Measurements from ENCODE around the gene DCAF12L1. TPM values are rescaled to one million over a fixed set of nuclear protein-coding genes. Genes with fewer than 3 reads are reported as not detected.

The DCAF12L1 gene
- total RNA-seq (2014; rRNA removed; shearing (Covaris generic)): 5.6 and 6.8 TPM in 2 replicates
- 3.2 and 3.8 TPM in 2 replicates for polyA plus RNA-seq (2016; fragmentation: Nextera tagmentation; extraction: Ambion mirVana)
- long read RNA-seq, partial matches to known transcripts: 0 of 1 reads
- long read RNA-seq, other reads (novel, unspliced or antisense): 0 of 1 reads

DNA sequence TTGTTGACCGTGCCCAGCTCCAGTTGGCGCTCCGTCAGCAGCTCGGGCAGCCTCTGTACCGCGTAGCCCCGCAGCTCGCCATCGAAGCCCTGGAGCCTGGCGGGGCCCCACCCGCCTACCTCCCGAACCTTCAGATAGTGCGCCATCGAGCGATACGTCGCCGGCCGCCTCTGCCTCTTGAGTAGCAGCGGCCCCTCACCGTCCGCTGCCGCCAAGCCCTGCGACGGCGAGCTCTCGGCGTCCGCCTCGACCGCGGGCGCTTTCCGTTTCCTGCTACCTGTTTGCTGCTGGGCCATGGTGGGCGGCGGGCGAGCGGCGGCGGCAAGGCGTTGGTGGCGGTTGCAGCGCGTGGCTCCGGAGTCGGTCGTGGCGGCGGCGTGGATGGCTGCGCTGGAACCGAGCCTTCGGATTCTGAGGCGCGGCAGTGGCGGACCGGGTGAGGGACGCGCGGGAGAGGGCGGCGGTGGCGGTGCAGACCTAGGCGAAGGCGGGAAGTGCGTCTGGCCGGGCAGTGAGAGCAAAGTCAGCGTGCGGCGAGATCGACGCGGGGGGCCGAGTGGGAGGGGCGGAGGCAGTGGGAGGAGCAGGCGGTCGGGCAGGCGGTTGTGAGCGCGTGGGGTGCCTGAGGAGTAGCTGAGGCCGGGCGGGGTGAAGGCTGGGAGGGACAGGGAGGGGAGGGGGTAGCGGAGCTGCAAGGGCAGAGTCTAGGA lies at the start of gene DCAF12L1:
Gene DCAF12L1, minus strand, starts transcription at position 502 of the 710 bp plus-strand sequence. Its CDS starts 206 bp downstream, at position 296.
- Mint-ChIP-seq H3K27ac (no peak within 1 kb of the TSS), H3K4me1 (peaks cover 8% of the 10 kb centered on the region; the same call in 2 of the 3 replicates), H3K36me3 (ENCODE audit: low read depth) (0 out of 3 replicates have a peak, but pooled peaks cover 2% of the 10 kb centered on the region), H3K27me3 (ENCODE audit: insufficient read depth, low read depth, poor library complexity) (peaks cover 12% of the 10 kb centered on the region), H3K9me3 (peaks cover 3% of the 10 kb centered on the region; the same call in 2 of the 3 replicates), H3K4me3 (peak within 1 kb of the TSS; percentile 68; the same call in 2 of the 3 replicates)
- H3K4me3 ChIP-seq: peak within 1 kb of the TSS; percentile 54
- H3K27me3 ChIP-seq (ENCODE audit: insufficient read depth): peaks cover 29% of the 10 kb centered on the region
- peak within 1 kb of the TSS; percentile 72 for H3K4me2 ChIP-seq
- no peaks in the 10 kb centered on the region for H3K79me2 ChIP-seq (replicated peaks; ENCODE audit: insufficient read depth)
- no peaks in the 10 kb centered on the region for H3F3A ChIP-seq (replicated peaks; ENCODE audit: low read depth)
- H3K27ac ChIP-seq (ENCODE audit: low read depth): no peak within 1 kb of the TSS
- no peaks in the 10 kb centered on the region for H3K9me2 ChIP-seq (ENCODE audit: insufficient read depth)
- H3K36me3 ChIP-seq (ENCODE audit: insufficient read depth): no peaks in the 10 kb centered on the region
- TF ChIP-seq STAT1 (IDR thresholded peaks at IDR 0.05; ENCODE audit: unreplicated experiment) (no peak), POLR2AphosphoS5 (IDR thresholded peaks at IDR 0.05; ENCODE audit: low read depth) (peak; percentile 42; the same call in 1 of the 2 replicates)
- no peaks in the 10 kb centered on the region for H4K20me1 ChIP-seq (replicated peaks; ENCODE audit: insufficient read depth)
- ATAC-seq: peak; percentile 80
- peak; percentile 60 for DNase-seq (ENCODE audit: low spot score)
- peaks cover 7% of the 10 kb centered on the region; the same call in 1 of the 2 replicates for H3K4me1 ChIP-seq (ENCODE audit: insufficient read depth)
- no peak within 1 kb of the TSS; the same call in 1 of the 2 replicates for H2AFZ ChIP-seq

DNA sequence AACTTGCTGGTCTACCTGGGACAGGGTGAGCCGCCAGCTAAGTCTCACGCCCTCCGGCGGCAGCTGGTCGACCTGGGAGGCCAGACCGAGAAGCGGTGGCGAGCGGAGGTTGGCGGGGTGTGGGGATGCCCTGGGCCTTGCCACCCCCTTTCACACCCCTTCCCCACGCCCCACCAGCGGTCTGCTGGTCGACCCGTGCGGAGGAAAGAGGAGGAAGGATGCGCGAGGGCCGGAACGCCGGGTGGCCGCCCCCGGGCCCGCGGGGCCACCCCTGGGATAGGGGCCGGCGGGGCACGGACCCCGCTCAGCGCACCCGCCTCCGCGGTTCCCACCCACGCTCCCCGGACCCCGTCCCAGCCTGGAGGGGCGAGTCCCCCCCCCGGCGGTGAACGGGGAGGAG lies 28.3 kb upstream of the DCAF12L1 start:
- no peaks in the 10 kb centered on the region for H3K27me3 ChIP-seq (ENCODE audit: insufficient read depth)
- TF ChIP-seq ZNF331 (CRISPR knock-in tag; IDR thresholded peaks at IDR 0.05; ENCODE audit: low read depth) (no peak), POLR2AphosphoS5 (IDR thresholded peaks at IDR 0.05; ENCODE audit: low read depth) (no peak), JUNB (IDR thresholded peaks at IDR 0.05; ENCODE audit: unreplicated experiment) (no peak), CREB1 (CRISPR knock-in tag; IDR thresholded peaks at IDR 0.05; ENCODE audit: low read depth) (no peak), ZNF114 (CRISPR knock-in tag; IDR thresholded peaks at IDR 0.05) (no peak), ZNF462 (CRISPR knock-in tag; IDR thresholded peaks at IDR 0.05) (no peak)
- TF ChIP-seq, protein P1, sequence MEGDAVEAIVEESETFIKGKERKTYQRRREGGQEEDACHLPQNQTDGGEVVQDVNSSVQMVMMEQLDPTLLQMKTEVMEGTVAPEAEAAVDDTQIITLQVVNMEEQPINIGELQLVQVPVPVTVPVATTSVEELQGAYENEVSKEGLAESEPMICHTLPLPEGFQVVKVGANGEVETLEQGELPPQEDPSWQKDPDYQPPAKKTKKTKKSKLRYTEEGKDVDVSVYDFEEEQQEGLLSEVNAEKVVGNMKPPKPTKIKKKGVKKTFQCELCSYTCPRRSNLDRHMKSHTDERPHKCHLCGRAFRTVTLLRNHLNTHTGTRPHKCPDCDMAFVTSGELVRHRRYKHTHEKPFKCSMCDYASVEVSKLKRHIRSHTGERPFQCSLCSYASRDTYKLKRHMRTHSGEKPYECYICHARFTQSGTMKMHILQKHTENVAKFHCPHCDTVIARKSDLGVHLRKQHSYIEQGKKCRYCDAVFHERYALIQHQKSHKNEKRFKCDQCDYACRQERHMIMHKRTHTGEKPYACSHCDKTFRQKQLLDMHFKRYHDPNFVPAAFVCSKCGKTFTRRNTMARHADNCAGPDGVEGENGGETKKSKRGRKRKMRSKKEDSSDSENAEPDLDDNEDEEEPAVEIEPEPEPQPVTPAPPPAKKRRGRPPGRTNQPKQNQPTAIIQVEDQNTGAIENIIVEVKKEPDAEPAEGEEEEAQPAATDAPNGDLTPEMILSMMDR (conservative IDR thresholded peaks at IDR 0.05; ENCODE audit: low read depth in 2 of 2): no peak

More for the DNA sequence above, 28.3 kb upstream of the DCAF12L1 start:
- H4K20me1 ChIP-seq (replicated peaks; ENCODE audit: insufficient read depth): no peaks in the 10 kb centered on the region
- DNase-seq (ENCODE audit: low spot score) (no peak), ATAC-seq (peak; percentile 72)
- no peaks in the 10 kb centered on the region for H3K79me2 ChIP-seq (replicated peaks; ENCODE audit: insufficient read depth)
- no peak overlapping the region for H3K4me2 ChIP-seq
- Mint-ChIP-seq H3K27ac (no peak overlapping the region), H3K36me3 (ENCODE audit: low read depth) (no peaks in the 10 kb centered on the region), H3K4me1 (no peaks in the 10 kb centered on the region), H3K9me3 (no peaks in the 10 kb centered on the region), H3K4me3 (peak overlapping the region; percentile 49; the same call in 2 of the 3 replicates), H3K27me3 (ENCODE audit: insufficient read depth, low read depth, poor library complexity) (no peaks in the 10 kb centered on the region)
- no peak overlapping the region for H3K4me3 ChIP-seq
- H3K4me1 ChIP-seq (ENCODE audit: insufficient read depth): no peaks in the 10 kb centered on the region
- H3K36me3 ChIP-seq (ENCODE audit: insufficient read depth): no peaks in the 10 kb centered on the region
- H3K9me2 ChIP-seq (ENCODE audit: insufficient read depth): peaks cover 3% of the 10 kb centered on the region; the same call in 1 of the 2 replicates
- H3K27ac ChIP-seq (ENCODE audit: low read depth): no peak overlapping the region
- no peak overlapping the region for H2AFZ ChIP-seq
- no peaks in the 10 kb centered on the region for H3F3A ChIP-seq (replicated peaks; ENCODE audit: low read depth)

Data from GM23338 (cell line).